Measurements from ENCODE around the gene RHOF. TPM values are rescaled to one million over a fixed set of nuclear protein-coding genes. Genes with fewer than 3 reads are reported as not detected.

Gene RHOF
- total RNA-seq, 1 experiment from 2014 or later = 29.1 TPM

DNA sequence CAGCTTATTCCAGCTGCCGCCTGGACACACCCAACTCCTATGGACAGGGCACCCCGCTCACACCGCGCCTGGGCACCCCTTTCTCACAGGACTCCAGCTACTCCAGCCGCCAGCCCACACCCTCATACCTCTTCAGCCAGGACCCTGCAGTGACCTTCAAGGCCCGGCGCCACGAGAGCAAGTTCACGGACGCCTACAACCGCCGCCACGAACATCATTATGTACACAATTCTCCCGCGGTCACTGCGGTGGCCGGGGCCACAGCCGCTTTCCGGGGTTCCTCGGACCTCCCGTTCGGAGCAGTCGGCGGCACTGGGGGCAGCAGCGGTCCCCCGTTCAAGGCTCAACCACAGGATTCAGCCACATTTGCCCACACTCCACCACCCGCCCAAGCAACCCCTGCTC lies 16.2 kb upstream of the RHOF start:
- Histone ChIP-seq H3K23ac (ENCODE audit: insufficient read length, low read depth, low read length) (no peak overlapping the region), H2AK5ac (ENCODE audit: insufficient read length, low read length) (no peak overlapping the region), H3K23me2 (ENCODE audit: insufficient read length, low read depth, low read length, poor library complexity, severe bottlenecking) (peaks cover 9% of the 10 kb centered on the region), H2AFZ (ENCODE audit: low read length) (no peak overlapping the region), H4K91ac (ENCODE audit: insufficient read length, low read depth, low read length) (no peak overlapping the region), H2BK20ac (ENCODE audit: low read depth, low read length, poor library complexity, severe bottlenecking) (no peak overlapping the region), H4K20me1 (ENCODE audit: control insufficient read depth, insufficient read depth, insufficient read length) (no peaks in the 10 kb centered on the region), H3K4ac (ENCODE audit: low read depth, low read length) (no peak overlapping the region), H3K14ac (ENCODE audit: insufficient read depth, low read length) (no peak overlapping the region), H2BK120ac (ENCODE audit: low read depth, low read length, poor library complexity, severe bottlenecking) (no peak overlapping the region), H3K79me2 (ENCODE audit: insufficient read depth, low read length) (peaks cover 3% of the 10 kb centered on the region; the same call in 1 of the 2 replicates), H3K27me3 (ENCODE audit: insufficient read depth, low read length) (no peaks in the 10 kb centered on the region), H4K5ac (ENCODE audit: insufficient read length, low read depth, low read length) (no peak overlapping the region), H3K4me2 (ENCODE audit: insufficient read depth, insufficient read length, low read length) (no peak overlapping the region), H2BK15ac (ENCODE audit: low read depth, low read length) (no peak overlapping the region), H2BK5ac (ENCODE audit: insufficient read length, low read length) (no peak overlapping the region), H3K56ac (ENCODE audit: insufficient read length, low read depth, low read length) (no peak overlapping the region), H2BK12ac (ENCODE audit: insufficient read length, low read depth, low read length) (no peak overlapping the region), H3K18ac (ENCODE audit: insufficient read length, low read depth, low read length) (no peak overlapping the region), H4K8ac (replicated peaks; ENCODE audit: insufficient read length, low read depth, low read length) (no peak overlapping the region), H3K79me1 (ENCODE audit: insufficient read depth, low read depth, low read length, poor library complexity, severe bottlenecking) (peaks cover 2% of the 10 kb centered on the region), H3K4me1 (ENCODE audit: insufficient read depth, low read length) (peaks cover 2% of the 10 kb centered on the region; the same call in 1 of the 2 replicates), H3K27ac (ENCODE audit: insufficient read length, low read depth, low read length) (no peak overlapping the region), H3K9ac (ENCODE audit: extremely low read depth, insufficient read length, low read length) (no peak overlapping the region), H3T11ph (ENCODE audit: low read length) (no peak overlapping the region), H3K9me3 (ENCODE audit: control insufficient read depth, low read depth, low read length) (no peaks in the 10 kb centered on the region)
- H3K4me3 Mint-ChIP-seq = no peak overlapping the region
- H3K36me3 Mint-ChIP-seq (ENCODE audit: insufficient read depth in 1 of 3, low read depth in 3 of 3) = peaks cover 14 to 54% (median 44%) of the 10 kb centered on the region in 3 experiments
- peaks cover 32 to 46% of the 10 kb centered on the region in 2 experiments for H3K4me1 Mint-ChIP-seq
- no CpG with 5 or more reads among the region's 27 CpGs for WGBS (ENCODE audit: extremely low coverage, insufficient read length, low lambda C conversion rate)
- H3K27ac Mint-ChIP-seq = no peak overlapping the region
- TF ChIP-seq, protein P1, sequence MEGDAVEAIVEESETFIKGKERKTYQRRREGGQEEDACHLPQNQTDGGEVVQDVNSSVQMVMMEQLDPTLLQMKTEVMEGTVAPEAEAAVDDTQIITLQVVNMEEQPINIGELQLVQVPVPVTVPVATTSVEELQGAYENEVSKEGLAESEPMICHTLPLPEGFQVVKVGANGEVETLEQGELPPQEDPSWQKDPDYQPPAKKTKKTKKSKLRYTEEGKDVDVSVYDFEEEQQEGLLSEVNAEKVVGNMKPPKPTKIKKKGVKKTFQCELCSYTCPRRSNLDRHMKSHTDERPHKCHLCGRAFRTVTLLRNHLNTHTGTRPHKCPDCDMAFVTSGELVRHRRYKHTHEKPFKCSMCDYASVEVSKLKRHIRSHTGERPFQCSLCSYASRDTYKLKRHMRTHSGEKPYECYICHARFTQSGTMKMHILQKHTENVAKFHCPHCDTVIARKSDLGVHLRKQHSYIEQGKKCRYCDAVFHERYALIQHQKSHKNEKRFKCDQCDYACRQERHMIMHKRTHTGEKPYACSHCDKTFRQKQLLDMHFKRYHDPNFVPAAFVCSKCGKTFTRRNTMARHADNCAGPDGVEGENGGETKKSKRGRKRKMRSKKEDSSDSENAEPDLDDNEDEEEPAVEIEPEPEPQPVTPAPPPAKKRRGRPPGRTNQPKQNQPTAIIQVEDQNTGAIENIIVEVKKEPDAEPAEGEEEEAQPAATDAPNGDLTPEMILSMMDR (conservative IDR thresholded peaks at IDR 0.05) = no peak
- no peaks in the 10 kb centered on the region for H3K27me3 Mint-ChIP-seq (ENCODE audit: low read depth)
- H3K9me3 Mint-ChIP-seq = no peaks in the 10 kb centered on the region; a peak in 1 of 5 replicates
- no peak for DNase-seq
